Stimulated activated CD4-positive, alpha-beta T cell treated with anti-CD3 and anti-CD28 coated beads, Interleukin-4, amount 100 ng/mL, for 1 hour (primary cell): ENCODE data around the gene PRPF40B.
A peak's percentile ranks its signal among the peaks of the same experiment; 100 is the strongest.

Experiments used
- DNase-seq: peaks from one replicate; pipeline ENCODE4 v3.0.0-alpha.2; 2020

Gene PRPF40B

DNA sequence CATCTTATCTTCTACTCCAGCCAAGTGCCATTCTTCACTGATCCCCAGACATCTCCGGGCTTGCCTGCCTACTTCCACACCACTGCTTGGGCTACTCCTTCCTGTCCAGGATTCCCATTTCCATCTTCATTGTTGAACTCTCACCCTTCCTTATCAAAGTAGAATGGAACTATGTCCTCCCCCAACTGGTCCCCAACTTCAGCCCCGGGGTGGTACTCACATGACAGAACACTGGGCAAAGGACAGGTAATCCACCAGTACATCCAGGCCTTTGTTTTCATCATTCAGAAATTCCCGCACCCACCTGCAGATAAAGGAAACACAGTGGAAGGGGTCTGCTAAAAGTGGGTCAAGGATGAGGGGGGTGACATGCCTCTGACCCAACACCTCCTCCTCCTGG lies 38.4 kb downstream of the PRPF40B start:
- no peak for DNase-seq

GRCh38 chr12:49662998-49663843 lies 39.9 kb downstream of the PRPF40B start:
- peak; percentile 63 for DNase-seq

- DNase-seq, result no peak
Measured at GRCh38 chr12:49664167-49664566, 40.8 kb downstream of the PRPF40B start.

DNA sequence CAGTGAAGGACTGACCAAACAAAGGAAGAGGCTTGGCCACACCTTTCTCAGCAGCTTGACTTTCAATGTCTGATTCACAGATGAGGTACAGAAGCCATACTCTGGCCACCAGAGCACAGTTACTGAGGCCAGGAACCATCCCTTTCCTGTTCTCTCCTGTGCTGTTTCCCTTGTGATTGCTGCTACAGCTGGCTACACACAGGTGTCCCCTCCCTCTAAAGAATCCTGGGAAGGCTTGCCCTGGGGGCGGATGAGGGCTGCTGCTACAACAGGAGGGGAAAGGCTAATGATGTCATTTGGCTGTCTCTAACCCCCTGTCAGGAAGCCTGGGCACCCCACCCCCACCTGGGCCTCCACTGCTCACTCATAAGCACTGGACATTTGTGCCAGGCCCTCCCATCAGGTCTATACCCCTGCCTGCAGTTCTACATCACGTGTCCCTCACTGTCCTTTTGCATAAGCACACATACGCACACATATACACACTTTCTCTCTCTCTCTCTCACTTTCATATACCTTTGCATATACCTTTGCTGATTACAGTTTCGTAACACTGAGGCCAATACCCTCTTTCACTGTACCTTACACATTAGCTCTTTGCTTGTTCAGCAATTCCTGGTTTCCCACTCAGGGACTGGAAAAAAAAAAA lies 41.4 kb downstream of the PRPF40B start:
- no peak for DNase-seq

GRCh38 chr12:49665384-49665783 lies 42.0 kb downstream of the PRPF40B start:
- no peak for DNase-seq

DNA sequence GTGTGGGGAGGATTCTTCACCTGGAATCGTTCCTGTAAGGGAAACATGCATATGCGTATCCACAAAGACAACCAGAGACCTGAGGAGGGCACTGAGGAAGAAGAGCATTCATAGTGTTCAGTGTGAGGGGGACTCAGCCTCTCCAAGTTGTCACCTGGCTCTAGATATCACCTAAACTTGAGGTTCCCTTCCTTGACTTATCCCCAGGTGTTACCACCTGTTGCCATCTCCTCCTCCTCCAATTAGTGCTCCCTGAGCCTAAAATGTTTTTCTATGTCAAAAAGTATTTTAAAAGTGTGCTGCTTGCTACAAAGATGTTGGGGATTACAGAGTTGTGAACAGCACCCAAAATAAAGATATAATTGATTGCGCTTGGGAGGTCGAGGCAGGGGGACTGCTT lies 42.8 kb downstream of the PRPF40B start:
- DNase-seq, result no peak

DNA sequence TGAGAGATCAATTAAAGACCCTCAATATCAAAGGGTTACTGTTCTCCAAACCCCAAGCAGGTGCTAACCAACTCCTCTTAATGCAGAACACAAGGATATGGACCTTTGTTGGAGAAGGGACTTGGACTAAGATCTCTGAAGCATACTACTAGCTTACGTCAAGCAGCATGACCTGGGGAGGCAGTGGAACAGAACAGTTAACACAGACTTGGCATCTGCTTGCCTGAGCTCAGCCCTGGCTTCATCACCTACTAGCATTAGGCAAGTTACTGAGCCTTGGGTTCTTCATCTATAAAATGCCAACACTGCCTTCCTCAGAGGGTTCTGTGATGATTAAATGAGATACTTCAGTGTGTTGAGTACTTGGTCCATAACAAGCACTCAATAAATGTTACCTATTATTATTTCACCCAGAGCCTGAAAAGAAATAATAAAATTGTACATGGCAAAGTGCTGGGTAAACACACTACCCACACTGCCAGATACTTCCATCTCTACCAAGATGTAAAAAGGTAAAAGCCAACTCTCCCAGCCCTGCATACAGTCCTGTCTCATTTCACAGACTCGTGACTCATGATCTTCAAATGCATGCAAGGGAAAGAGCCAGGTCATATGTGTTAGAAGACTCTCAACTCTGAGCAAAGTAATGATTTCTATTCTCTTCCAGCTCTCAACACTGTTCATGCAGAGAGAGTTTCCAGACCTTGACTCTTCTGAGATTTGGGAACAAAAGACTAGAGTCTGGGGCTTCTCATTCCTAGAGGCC lies 44.1 kb downstream of the PRPF40B start:
- DNase-seq, result no peak

- DNase-seq, result no peak
Measured at GRCh38 chr12:49669796-49670195, 46.4 kb downstream of the PRPF40B start.

DNA sequence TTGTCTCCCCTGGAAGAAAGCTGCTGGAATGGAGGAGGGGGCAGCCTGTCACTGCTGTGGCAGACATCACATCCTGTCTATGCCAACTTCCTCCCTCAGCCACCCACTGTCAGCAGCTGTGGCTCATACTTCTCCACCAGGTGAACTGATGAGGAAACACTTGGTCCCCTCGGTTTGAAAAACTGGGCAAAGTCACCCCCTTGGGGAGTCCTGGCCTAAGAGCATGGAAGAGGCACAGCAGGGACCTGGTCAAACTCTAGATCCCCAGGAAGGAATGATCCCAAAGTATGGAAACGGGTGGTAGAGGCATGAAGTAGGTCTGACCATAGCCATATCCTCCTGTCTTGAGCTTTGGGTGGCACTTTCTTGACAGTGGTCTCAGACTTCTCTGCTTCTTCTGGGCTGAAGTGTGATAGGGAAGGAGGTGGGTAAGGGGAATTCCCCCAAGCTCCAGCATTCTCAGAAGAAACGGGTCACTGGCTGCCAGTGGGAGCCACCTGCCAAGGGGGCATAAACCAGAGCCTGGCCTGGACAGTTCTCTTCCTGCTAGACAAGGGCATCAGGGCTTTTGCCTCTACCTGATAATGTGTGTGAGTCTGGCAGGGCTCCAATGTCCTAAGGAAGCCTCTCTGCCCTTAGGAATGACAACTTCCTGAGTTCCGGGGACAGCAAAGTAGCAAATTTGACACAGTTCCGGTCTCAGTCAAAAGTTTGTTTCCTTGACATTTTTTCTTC lies 47.8 kb downstream of the PRPF40B start:
- DNase-seq, result peak; percentile 57

DNA sequence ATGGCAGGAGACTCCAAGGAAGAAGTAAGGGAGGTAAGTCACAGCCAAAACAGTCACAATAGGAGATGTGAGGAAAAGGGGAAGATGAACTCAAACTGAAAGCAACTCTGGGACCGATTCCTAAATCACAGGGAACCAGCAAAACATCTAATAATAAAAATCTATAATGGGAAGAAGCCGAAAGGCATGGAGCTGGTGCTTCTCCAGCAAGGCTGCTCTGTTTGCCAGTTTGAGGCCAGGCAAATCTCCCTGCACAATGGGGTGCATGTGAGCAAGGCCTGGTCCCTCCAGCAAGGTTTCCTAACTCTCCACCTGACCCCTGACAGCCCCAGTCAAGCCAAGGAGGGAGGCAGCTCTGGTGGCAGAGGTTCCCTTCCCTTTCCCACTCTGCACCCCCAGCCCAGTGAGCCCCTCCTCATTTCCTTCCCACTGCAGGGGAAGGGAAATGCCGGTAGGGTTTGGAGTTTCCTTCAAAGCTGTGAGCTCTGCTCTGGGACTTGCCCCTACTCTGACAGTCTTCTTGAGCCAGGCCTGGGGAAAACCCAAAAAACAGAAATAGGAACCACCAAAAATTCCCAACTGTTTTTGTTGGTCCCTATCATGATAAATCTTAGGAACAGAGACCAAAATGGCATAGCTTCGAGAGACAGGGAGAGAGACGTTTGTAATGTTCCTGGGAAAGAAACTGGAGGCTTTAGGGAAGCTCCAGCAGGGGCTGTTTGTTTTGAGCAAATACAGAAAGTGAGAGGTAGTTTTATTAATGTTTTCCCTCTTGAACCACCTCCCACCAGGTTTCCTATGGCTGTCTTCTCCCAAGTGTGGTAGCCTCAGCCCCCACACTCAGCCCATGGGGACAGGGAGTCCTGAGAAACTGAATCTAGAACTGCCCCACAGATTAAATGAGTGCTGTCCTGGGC lies 49.2 kb downstream of the PRPF40B start:
- no peak for DNase-seq

DNA sequence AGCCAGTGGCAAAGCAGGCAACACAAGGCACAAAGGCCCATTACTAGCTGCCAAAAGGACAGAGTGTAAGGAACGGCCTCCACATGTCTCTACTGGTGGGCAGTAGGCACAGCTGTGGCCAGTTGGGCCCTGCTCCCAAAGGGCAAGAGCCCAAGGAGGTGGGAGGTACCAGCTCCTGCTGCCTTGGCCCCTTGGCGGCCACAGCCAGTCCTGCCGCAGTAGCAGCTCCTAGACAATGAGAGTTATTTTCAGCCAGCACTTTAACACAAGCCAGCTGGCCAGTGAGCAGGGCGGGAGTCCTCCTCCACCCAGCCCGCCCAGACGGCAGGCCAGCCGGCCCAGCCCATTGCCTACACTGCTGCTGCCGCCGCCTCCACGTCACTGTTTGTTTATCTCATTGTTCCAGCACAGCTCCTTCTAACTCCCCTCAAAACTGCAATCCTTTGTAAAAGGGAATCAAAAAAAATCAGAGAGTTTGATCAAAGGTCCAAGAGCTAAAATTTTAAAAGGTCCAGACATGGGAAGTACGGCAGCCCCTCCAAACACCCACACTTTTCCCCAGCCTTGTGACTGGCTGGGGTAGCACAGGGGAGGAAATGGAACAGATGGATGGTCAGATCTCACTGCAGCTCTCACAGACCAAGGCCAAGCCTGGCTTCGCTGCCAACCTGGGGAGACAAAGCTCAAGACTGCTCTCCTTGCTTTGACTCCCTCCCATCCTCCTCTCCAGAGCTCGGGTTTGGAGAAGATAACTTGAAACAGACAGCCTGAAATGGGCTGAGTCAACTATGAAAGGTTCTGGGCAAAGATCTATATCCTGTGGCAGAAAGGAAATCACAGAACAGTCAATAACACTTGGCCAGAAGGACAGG lies 50.3 kb downstream of the PRPF40B start:
- DNase-seq, result no peak

GRCh38 chr12:49674318-49674981 lies 51.1 kb downstream of the PRPF40B start:
- DNase-seq, result no peak

- no peak for DNase-seq
Measured at GRCh38 chr12:49675137-49675536, 51.8 kb downstream of the PRPF40B start.

DNA sequence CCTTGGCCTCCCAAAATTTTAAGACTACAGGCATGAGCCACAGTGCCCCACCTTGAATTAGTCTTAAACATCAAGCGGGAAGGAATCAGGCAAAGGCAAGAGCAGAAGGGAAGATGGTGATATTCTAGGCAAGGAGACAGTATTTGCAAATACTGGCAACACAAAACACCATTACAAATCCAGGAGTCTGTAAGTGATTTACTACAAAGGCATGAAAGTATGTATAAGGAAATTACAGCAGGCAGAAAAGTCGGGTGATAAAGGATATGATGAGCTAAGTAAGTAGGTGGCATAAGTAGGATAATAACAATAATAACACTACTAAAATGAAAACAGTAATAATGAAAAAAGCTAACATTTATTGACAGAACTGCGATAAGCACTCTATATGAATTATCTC lies 55.4 kb downstream of the PRPF40B start:
- DNase-seq, result no peak

DNA sequence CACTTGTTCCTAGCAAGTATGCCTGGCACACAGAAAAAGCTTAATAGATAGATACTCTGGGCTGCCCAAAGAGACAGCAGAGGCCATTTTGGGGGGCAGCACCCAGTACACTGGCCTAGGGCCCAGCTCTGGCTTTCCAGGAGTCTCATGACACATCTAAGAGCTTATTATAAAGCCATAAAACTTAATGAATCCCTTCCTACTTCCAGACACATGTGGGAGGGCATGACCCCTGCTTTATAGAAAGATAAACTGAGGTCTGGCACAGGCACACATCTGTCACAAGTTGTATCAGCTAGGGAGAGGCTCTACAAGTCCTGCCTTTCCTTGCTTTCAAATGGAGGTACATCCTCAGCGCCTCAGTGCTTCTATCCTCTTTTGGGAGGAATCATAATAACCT lies 56.7 kb downstream of the PRPF40B start:
- DNase-seq, result no peak

GRCh38 chr12:49683599-49684309 lies 60.4 kb downstream of the PRPF40B start:
- DNase-seq, result no peak

- no peak for DNase-seq
Measured at GRCh38 chr12:49684310-49684854, 61.0 kb downstream of the PRPF40B start.

- DNase-seq, result no peak
Measured at GRCh38 chr12:49687941-49688340, 64.6 kb downstream of the PRPF40B start.

GRCh38 chr12:49689237-49689636 lies 65.9 kb downstream of the PRPF40B start:
- no peak for DNase-seq
